Stomach (tissue), 9 donors: ENCODE data around the gene ITPR1. TPM values are rescaled to one million over a fixed set of nuclear protein-coding genes. Genes with fewer than 3 reads are reported as not detected.

Experiments used
- DNase-seq, 2 donors: peaks; one replicate each; pipeline versions ENCODE4 v3.0.0 to v3.0.0-alpha.2; 2013 to 2019
- H3K27ac ChIP-seq, 5 donors: fragments of 200-600 bp in 4 of 5; sonication (generic) in 4 of 5; one replicate each; pipeline ENCODE4 v1.5.1; 2013 to 2019; ENCODE audit warnings: mild to moderate bottlenecking in 1 of 5, moderate library complexity in 1 of 5
- H3K27me3 ChIP-seq, 3 donors: fragments of 200-600 bp; sonication (generic); one replicate each; pipeline ENCODE4 v1.5.1; 2017 to 2019; ENCODE audit warnings: mixed run types in 1 of 3
- H3K36me3 ChIP-seq, 4 donors: fragments of 200-600 bp; sonication (generic); 1 replicate in 3 of 4; 2 replicates in 1 of 4; pipeline ENCODE4 v1.5.1; 2016 to 2019
- H3K4me1 ChIP-seq, 4 donors: fragments of 200-600 bp; sonication (generic); one replicate each; pipeline ENCODE4 v1.5.1; 2016 to 2019
- H3K4me3 ChIP-seq, 4 donors: fragments of 200-600 bp; sonication (generic) in 3 of 4; one replicate each; pipeline ENCODE4 v1.5.1; 2016 to 2019; ENCODE audit warnings: mild to moderate bottlenecking in 1 of 4
- H3K9me3 ChIP-seq, 4 donors: fragments of 200-600 bp; sonication (generic); one replicate each; pipeline ENCODE4 v1.5.1; 2016 to 2019
- CTCF ChIP-seq, 7 experiments: fragments of 450-650 bp in 4 of 7; fragments of 200-600 bp in 3 of 7; sonication (generic) in 3 of 7; IDR thresholded peaks; one replicate each; pipeline ENCODE4 v1.5.1; 2016 to 2019; ENCODE audit warnings: antibody characterized with exemption in 7 of 7, control low read depth in 2 of 7, mild to moderate bottlenecking in 1 of 7
- EP300 ChIP-seq: sonication (generic); formaldehyde crosslinking; IDR thresholded peaks from one replicate; pipeline ENCODE4 v1.6.1; 2017; ENCODE audit warnings: antibody characterized with exemption
- POLR2A ChIP-seq, 4 donors: fragments of 450-650 bp; IDR thresholded peaks; one replicate each; pipeline ENCODE4 v1.6.1; 2016; ENCODE audit warnings: antibody characterized with exemption in 4 of 4, control low read depth in 2 of 4, mild to moderate bottlenecking in 1 of 4, moderate library complexity in 1 of 4
- POLR2AphosphoS5 ChIP-seq, 3 donors: sonication (generic); formaldehyde crosslinking; IDR thresholded peaks; one replicate each; pipeline ENCODE4 v1.6.1; 2016; ENCODE audit warnings: antibody characterized with exemption in 3 of 3
- WGBS, 5 donors: extraction: QIAGEN DNeasy Blood & Tissue Kit in 3 of 5; methylation state at CpG; one replicate each; pipeline versions ENCODE4 v1.1.5 to v1.1.7; 2013 to 2018; 5-methylcytosine and 5-hydroxymethylcytosine counted together
- intact Hi-C: fragments of 100-400 bp; cut with DNase I; formaldehyde crosslinking; loops from one replicate; pipeline ENCODE4 v1.15.1; 2023; ENCODE audit warnings: low total_unique reads
- polyA plus RNA-seq, 3 donors: library from polyadenylated mRNA; stranded (reverse); fragments of 200-250 nt; gene quantifications; one replicate each; pipeline ENCODE4 v1.2.3, GENCODE V29; 2013
- total RNA-seq, 5 donors: library from RNA; depleted of rRNA; stranded (reverse); fragments of >200 nt; gene quantifications; one replicate each; pipeline versions ENCODE4 v1.1.0 to v1.2.3, GENCODE V29; 2014 to 2016
- donor health status: healthy with polysubstance abuse.
- donor health status: Bipolar disorder and iron deficiency.
- donor health status: healthy.

The ITPR1 gene
- total and polyA plus RNA-seq, 8 donors: 6.6 to 192 (median 32.9) TPM

- no peak for DNase-seq
- 85 to 98% (median 98%) methylated on average over 14 to 15 of the region's 15 CpGs for WGBS, 5 donors
- Histone ChIP-seq H3K36me3 (peaks cover 0 to 9% (median 6%) of the 10 kb centered on the region in 4 donors), H3K27me3 (no peaks in the 10 kb centered on the region), H3K9me3 (no peaks in the 10 kb centered on the region), H3K4me1 (peaks cover 15 to 56% (median 35%) of the 10 kb centered on the region in 4 donors), H3K27ac (peak overlapping the region in 1 of 5 donors; percentile 75), H3K4me3 (no peak overlapping the region)
- intact Hi-C loops: no loop called here
- no peak for TF ChIP-seq POLR2A (IDR thresholded peaks at IDR 0.05)
- TF ChIP-seq EP300: no peak
- TF ChIP-seq CTCF (IDR thresholded peaks at IDR 0.05): no peak
- no peak for TF ChIP-seq POLR2AphosphoS5 (IDR thresholded peaks at IDR 0.05)
Measured at GRCh38 chr3:4753073-4753691, 260.0 kb downstream of the ITPR1 start.

- DNase-seq: no peak
- H3K27me3 ChIP-seq: no peaks in the 10 kb centered on the region
- no peak for TF ChIP-seq EP300
- TF ChIP-seq POLR2A (IDR thresholded peaks at IDR 0.05): no peak
- no peak for TF ChIP-seq POLR2AphosphoS5 (IDR thresholded peaks at IDR 0.05)
- TF ChIP-seq CTCF (IDR thresholded peaks at IDR 0.05): no peak
- whole genome bisulfite sequencing, 5 donors: 80 to 86% (median 83%) methylated on average over 7 of the region's 7 CpGs
- H3K4me1 ChIP-seq: peaks cover 15 to 63% (median 32%) of the 10 kb centered on the region in 4 donors
- intact Hi-C loops: no loop called here
- no peaks in the 10 kb centered on the region for H3K9me3 ChIP-seq
- H3K27ac ChIP-seq: peak overlapping the region in 1 of 5 donors; percentile 39
- peaks cover 0 to 11% (median 9%) of the 10 kb centered on the region in 4 donors for H3K36me3 ChIP-seq
- H3K4me3 ChIP-seq: no peak overlapping the region
Measured at GRCh38 chr3:4754180-4755086, 261.3 kb downstream of the ITPR1 start.

GRCh38 chr3:4755566-4755965 lies 262.4 kb downstream of the ITPR1 start:
- peak overlapping the region in 1 of 5 donors; percentile 75 for H3K27ac ChIP-seq
- H3K36me3 ChIP-seq: peaks cover 0 to 21% (median 14%) of the 10 kb centered on the region in 4 donors
- no peaks in the 10 kb centered on the region for H3K27me3 ChIP-seq
- TF ChIP-seq CTCF (IDR thresholded peaks at IDR 0.05) (no peak), POLR2AphosphoS5 (IDR thresholded peaks at IDR 0.05) (no peak)
- intact Hi-C loops: no loop called here
- no peak overlapping the region for H3K4me3 ChIP-seq
- H3K4me1 ChIP-seq: peaks cover 10 to 53% (median 26%) of the 10 kb centered on the region in 4 donors
- H3K9me3 ChIP-seq: no peaks in the 10 kb centered on the region
- DNase-seq: no peak
- WGBS, 5 donors: 71 to 88% (median 79%) methylated on average over 4 of the region's 4 CpGs

GRCh38 chr3:4756057-4756775 lies 263.1 kb downstream of the ITPR1 start:
- WGBS, 5 donors: 70 to 83% (median 77%) methylated on average over 10 of the region's 10 CpGs
- Histone ChIP-seq H3K4me3 (no peak overlapping the region), H3K36me3 (peaks cover 0 to 26% (median 18%) of the 10 kb centered on the region in 4 donors), H3K27ac (peak overlapping the region in 4 of 5 donors; percentile 57 to 75 (median 65)), H3K27me3 (no peaks in the 10 kb centered on the region), H3K4me1 (peaks cover 3 to 46% (median 19%) of the 10 kb centered on the region in 4 donors), H3K9me3 (no peaks in the 10 kb centered on the region)
- no peak for TF ChIP-seq POLR2AphosphoS5 (IDR thresholded peaks at IDR 0.05)
- no peak for TF ChIP-seq POLR2A (IDR thresholded peaks at IDR 0.05)
- TF ChIP-seq CTCF (IDR thresholded peaks at IDR 0.05): no peak
- no peak for TF ChIP-seq EP300
- DNase-seq: no peak
- intact Hi-C loops: no loop called here
